Measurements from ENCODE around the gene MYB. TPM values are rescaled to one million over a fixed set of nuclear protein-coding genes. Genes with fewer than 3 reads are reported as not detected.

The MYB gene
- total and polyA plus RNA-seq, 2 of the 13 experiments (the other 11 are each of a cell fraction or from before 2014, with no cell fraction given), result 0.04 to 0.20 TPM

DNA sequence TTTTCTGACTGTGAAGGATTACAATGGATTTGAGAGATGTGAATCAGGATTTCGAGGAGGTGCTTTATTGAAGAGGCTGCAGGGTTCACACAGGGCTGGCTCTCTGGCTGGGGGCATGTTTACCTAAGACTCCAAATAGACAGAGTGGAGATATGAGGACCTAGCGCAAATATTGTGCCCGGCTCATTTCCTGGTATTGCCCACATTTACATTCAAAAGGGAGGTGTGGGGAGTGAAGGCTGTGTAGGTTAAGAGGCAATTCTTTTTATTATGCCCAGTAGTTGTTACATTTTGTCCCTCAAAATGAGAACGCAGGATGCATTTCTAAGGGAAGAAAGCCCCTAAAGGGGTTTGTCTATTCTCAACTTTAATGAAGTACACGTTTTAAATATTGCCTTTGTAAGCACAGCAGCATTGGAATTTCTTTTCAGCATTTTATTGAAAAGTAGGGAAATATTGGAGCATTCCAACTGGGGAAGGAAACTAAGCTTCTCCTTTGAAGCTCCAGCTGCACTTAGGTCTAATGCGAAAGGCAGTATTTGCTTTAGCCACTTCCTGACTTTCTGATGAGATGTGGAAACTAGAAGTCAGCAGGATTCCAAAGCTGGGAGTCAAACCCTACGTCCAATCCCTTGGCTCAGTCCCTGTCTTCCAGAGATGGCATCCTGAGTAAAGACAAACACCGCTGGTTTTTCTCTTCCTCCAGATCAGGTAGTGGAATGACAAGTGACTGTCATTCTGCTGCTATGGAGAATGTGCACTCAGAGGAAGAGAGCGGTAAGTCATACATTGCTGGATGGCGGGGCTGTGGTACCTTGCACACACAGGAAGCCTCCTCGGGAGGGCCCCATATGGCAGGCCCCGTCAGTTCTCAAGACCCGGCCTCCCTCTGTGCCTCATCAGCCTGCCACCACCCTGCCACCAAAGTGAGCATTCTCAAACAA lies 70.7 kb downstream of the MYB start (continued):
- TF ChIP-seq ZNF788 (CRISPR knock-in tag; IDR thresholded peaks at IDR 0.05; ENCODE audit: borderline replicate concordance) (no peak), RFX1 (IDR thresholded peaks at IDR 0.05) (no peak), ZNF44 (CRISPR knock-in tag; IDR thresholded peaks at IDR 0.05) (no peak), MEF2D (CRISPR knock-in tag; IDR thresholded peaks at IDR 0.05) (no peak), GATA4 (IDR thresholded peaks at IDR 0.05; ENCODE audit: borderline replicate concordance, low read depth) (peak; percentile 46; the same call in 1 of the 2 replicates), CBX2 (IDR thresholded peaks at IDR 0.05; ENCODE audit: low read depth, low read length) (no peak), CBX2 (CRISPR knock-in tag; IDR thresholded peaks at IDR 0.05; ENCODE audit: low read depth) (no peak), DMAP1 (CRISPR knock-in tag; IDR thresholded peaks at IDR 0.05) (no peak), ZFP41 (CRISPR knock-in tag; IDR thresholded peaks at IDR 0.05; ENCODE audit: borderline replicate concordance) (no peak), MYC (CRISPR knock-in tag; IDR thresholded peaks at IDR 0.05; ENCODE audit: borderline replicate concordance) (no peak), ZBTB21 (CRISPR knock-in tag; IDR thresholded peaks at IDR 0.05) (no peak), TRIM24 (CRISPR knock-in tag; IDR thresholded peaks at IDR 0.05) (peak; percentile 33; the same call in 1 of the 2 replicates), SRSF4 (IDR thresholded peaks at IDR 0.05; ENCODE audit: low read depth, low read length, poor library complexity, severe bottlenecking) (no peak), ZNF207 (IDR thresholded peaks at IDR 0.05; ENCODE audit: borderline replicate concordance) (no peak), ZNF143 (CRISPR knock-in tag; IDR thresholded peaks at IDR 0.05) (no peak), FOSL2 (CRISPR knock-in tag; IDR thresholded peaks at IDR 0.05) (peak; percentile 66)
- TF ChIP-seq, protein P1, sequence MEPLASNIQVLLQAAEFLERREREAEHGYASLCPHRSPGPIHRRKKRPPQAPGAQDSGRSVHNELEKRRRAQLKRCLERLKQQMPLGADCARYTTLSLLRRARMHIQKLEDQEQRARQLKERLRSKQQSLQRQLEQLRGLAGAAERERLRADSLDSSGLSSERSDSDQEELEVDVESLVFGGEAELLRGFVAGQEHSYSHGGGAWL (CRISPR knock-in tag; IDR thresholded peaks at IDR 0.05), result no peak
- TF ChIP-seq, protein P2, sequence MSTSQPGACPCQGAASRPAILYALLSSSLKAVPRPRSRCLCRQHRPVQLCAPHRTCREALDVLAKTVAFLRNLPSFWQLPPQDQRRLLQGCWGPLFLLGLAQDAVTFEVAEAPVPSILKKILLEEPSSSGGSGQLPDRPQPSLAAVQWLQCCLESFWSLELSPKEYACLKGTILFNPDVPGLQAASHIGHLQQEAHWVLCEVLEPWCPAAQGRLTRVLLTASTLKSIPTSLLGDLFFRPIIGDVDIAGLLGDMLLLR (CRISPR knock-in tag; IDR thresholded peaks at IDR 0.05), result no peak
- TF ChIP-seq, protein P3, sequence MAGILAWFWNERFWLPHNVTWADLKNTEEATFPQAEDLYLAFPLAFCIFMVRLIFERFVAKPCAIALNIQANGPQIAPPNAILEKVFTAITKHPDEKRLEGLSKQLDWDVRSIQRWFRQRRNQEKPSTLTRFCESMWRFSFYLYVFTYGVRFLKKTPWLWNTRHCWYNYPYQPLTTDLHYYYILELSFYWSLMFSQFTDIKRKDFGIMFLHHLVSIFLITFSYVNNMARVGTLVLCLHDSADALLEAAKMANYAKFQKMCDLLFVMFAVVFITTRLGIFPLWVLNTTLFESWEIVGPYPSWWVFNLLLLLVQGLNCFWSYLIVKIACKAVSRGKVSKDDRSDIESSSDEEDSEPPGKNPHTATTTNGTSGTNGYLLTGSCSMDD (CRISPR knock-in tag; IDR thresholded peaks at IDR 0.05), result no peak
- TF ChIP-seq, protein P4, sequence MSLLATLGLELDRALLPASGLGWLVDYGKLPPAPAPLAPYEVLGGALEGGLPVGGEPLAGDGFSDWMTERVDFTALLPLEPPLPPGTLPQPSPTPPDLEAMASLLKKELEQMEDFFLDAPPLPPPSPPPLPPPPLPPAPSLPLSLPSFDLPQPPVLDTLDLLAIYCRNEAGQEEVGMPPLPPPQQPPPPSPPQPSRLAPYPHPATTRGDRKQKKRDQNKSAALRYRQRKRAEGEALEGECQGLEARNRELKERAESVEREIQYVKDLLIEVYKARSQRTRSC (CRISPR knock-in tag; IDR thresholded peaks at IDR 0.05; ENCODE audit: low read depth), result no peak
- TF ChIP-seq, protein P5, sequence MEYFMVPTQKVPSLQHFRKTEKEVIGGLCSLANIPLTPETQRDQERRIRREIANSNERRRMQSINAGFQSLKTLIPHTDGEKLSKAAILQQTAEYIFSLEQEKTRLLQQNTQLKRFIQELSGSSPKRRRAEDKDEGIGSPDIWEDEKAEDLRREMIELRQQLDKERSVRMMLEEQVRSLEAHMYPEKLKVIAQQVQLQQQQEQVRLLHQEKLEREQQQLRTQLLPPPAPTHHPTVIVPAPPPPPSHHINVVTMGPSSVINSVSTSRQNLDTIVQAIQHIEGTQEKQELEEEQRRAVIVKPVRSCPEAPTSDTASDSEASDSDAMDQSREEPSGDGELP (IDR thresholded peaks at IDR 0.05; ENCODE audit: borderline replicate concordance, low read depth), result peak; percentile 36; the same call in 1 of the 2 replicates
- TF ChIP-seq, protein P6, sequence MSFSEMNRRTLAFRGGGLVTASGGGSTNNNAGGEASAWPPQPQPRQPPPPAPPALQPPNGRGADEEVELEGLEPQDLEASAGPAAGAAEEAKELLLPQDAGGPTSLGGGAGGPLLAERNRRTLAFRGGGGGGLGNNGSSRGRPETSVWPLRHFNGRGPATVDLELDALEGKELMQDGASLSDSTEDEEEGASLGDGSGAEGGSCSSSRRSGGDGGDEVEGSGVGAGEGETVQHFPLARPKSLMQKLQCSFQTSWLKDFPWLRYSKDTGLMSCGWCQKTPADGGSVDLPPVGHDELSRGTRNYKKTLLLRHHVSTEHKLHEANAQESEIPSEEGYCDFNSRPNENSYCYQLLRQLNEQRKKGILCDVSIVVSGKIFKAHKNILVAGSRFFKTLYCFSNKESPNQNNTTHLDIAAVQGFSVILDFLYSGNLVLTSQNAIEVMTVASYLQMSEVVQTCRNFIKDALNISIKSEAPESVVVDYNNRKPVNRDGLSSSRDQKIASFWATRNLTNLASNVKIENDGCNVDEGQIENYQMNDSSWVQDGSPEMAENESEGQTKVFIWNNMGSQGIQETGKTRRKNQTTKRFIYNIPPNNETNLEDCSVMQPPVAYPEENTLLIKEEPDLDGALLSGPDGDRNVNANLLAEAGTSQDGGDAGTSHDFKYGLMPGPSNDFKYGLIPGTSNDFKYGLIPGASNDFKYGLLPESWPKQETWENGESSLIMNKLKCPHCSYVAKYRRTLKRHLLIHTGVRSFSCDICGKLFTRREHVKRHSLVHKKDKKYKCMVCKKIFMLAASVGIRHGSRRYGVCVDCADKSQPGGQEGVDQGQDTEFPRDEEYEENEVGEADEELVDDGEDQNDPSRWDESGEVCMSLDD (CRISPR knock-in tag; IDR thresholded peaks at IDR 0.05; ENCODE audit: borderline replicate concordance), result no peak
